Hematopoietic multipotent progenitor cell treated with erythropoietin and hydrocortisone succinate and interleukin-3 and kit ligand, for 15 days (in vitro differentiated cells): ENCODE measurements around the gene TMEM258.

ENCODE experiments used
- DNase-seq: peaks from one replicate; pipeline ENCODE4 v3.0.0-alpha.2; 2015; ENCODE audit warnings: low spot score

Gene TMEM258

GRCh38 chr11:61757213-61757862 is 35.1 kb downstream of the TMEM258 start:
- DNase-seq: no peak

GRCh38 chr11:61756452-61757212 is 35.8 kb downstream of the TMEM258 start:
- DNase-seq: peak; percentile 61

GRCh38 chr11:61756147-61756451 is 36.3 kb downstream of the TMEM258 start:
- no peak for DNase-seq

- DNase-seq: no peak
Observed at GRCh38 chr11:61754534-61755482, 37.6 kb downstream of the TMEM258 start.

- no peak for DNase-seq
Observed at GRCh38 chr11:61753672-61754071, 38.7 kb downstream of the TMEM258 start.

GRCh38 chr11:61752925-61753521 is 39.4 kb downstream of the TMEM258 start:
- DNase-seq: no peak

- peak; percentile 34 for DNase-seq
Observed at GRCh38 chr11:61752117-61752924, 40.1 kb downstream of the TMEM258 start, which contains the start of gene MYRF. Gene MYRF, plus strand, starts transcription at chr11:61752636. Its CDS starts 109 bp downstream, at chr11:61752745.

GRCh38 chr11:61751384-61751783 is 41.0 kb downstream of the TMEM258 start:
- DNase-seq: no peak

- DNase-seq: no peak
Observed at GRCh38 chr11:61750631-61751273, 41.6 kb downstream of the TMEM258 start.

- no peak for DNase-seq
Observed at GRCh38 chr11:61749591-61750217, 42.7 kb downstream of the TMEM258 start.

- DNase-seq: no peak
Observed at GRCh38 chr11:61747967-61748285, 44.5 kb downstream of the TMEM258 start.

- DNase-seq: peak; percentile 57
Observed at GRCh38 chr11:61747192-61747966, 45.0 kb downstream of the TMEM258 start.

- no peak for DNase-seq
Observed at GRCh38 chr11:61746442-61747191, 45.8 kb downstream of the TMEM258 start.

GRCh38 chr11:61745781-61746441 is 46.5 kb downstream of the TMEM258 start:
- no peak for DNase-seq

- no peak for DNase-seq
Observed at GRCh38 chr11:61744609-61745156, 47.7 kb downstream of the TMEM258 start.

- no peak for DNase-seq
Observed at GRCh38 chr11:61744181-61744580, 48.2 kb downstream of the TMEM258 start.

GRCh38 chr11:61743486-61744095 is 48.8 kb downstream of the TMEM258 start:
- DNase-seq: no peak

GRCh38 chr11:61742391-61742790 is 50.0 kb downstream of the TMEM258 start:
- no peak for DNase-seq
